Measurements from ENCODE around the gene DPP8. TPM values are rescaled to one million over a fixed set of nuclear protein-coding genes. Genes with fewer than 3 reads are reported as not detected.

Gene DPP8
- total RNA-seq, 3 donors from 2014 or later (not counting 1 experiment from before 2014, with no cell fraction given): 51.7 to 64.8 (median 62.4) TPM

GRCh38 chr15:65451989-65452388, 65.5 kb downstream of the DPP8 start:
- intact Hi-C loops (cut with micrococcal nuclease): no loop called here
- no peak overlapping the region for H3K27ac Mint-ChIP-seq
- no peaks in the 10 kb centered on the region for H3K27me3 Mint-ChIP-seq (ENCODE audit: low read depth in 2 of 2)
- peaks cover 0 to 3% of the 10 kb centered on the region in 2 donors for H3K4me1 Mint-ChIP-seq
- H3K4me3 Mint-ChIP-seq: no peak overlapping the region
- TF ChIP-seq, protein P1, sequence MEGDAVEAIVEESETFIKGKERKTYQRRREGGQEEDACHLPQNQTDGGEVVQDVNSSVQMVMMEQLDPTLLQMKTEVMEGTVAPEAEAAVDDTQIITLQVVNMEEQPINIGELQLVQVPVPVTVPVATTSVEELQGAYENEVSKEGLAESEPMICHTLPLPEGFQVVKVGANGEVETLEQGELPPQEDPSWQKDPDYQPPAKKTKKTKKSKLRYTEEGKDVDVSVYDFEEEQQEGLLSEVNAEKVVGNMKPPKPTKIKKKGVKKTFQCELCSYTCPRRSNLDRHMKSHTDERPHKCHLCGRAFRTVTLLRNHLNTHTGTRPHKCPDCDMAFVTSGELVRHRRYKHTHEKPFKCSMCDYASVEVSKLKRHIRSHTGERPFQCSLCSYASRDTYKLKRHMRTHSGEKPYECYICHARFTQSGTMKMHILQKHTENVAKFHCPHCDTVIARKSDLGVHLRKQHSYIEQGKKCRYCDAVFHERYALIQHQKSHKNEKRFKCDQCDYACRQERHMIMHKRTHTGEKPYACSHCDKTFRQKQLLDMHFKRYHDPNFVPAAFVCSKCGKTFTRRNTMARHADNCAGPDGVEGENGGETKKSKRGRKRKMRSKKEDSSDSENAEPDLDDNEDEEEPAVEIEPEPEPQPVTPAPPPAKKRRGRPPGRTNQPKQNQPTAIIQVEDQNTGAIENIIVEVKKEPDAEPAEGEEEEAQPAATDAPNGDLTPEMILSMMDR (IDR thresholded peaks at IDR 0.05): no peak
- 95% methylated on average over 5 of the region's 6 CpGs for WGBS (ENCODE audit: insufficient coverage)
- Histone ChIP-seq H3K27me3 (ENCODE audit: control insufficient read depth, insufficient read depth, low read length) (no peaks in the 10 kb centered on the region), H3K9me3 (ENCODE audit: control insufficient read depth, insufficient read depth, low read length) (no peaks in the 10 kb centered on the region), H3K27ac (ENCODE audit: low read length) (no peak overlapping the region), H3K4me3 (ENCODE audit: low read length) (no peak overlapping the region), H3K4me1 (ENCODE audit: control insufficient read depth, insufficient read depth, low read length) (no peaks in the 10 kb centered on the region), H3K36me3 (ENCODE audit: control insufficient read depth, insufficient read depth, low read length) (peaks cover 73% of the 10 kb centered on the region)
- H3K9me3 Mint-ChIP-seq: no peaks in the 10 kb centered on the region
- DNase-seq (no peak), ATAC-seq (no peak)
- H3K36me3 Mint-ChIP-seq: peaks cover 3% of the 10 kb centered on the region

GRCh38 chr15:65450556-65450955, 66.9 kb downstream of the DPP8 start:
- intact Hi-C loops (cut with micrococcal nuclease): no loop called here
- Mint-ChIP-seq H3K27me3 (ENCODE audit: low read depth in 2 of 2) (no peaks in the 10 kb centered on the region), H3K4me1 (peaks cover 0 to 5% of the 10 kb centered on the region in 2 donors), H3K9me3 (no peaks in the 10 kb centered on the region), H3K4me3 (no peak overlapping the region), H3K27ac (peak overlapping the region in 1 of 2 donors; percentile 33), H3K36me3 (peaks cover 8% of the 10 kb centered on the region)
- no peak overlapping the region for H3K4me3 ChIP-seq (ENCODE audit: low read length)
- H3K27me3 ChIP-seq (ENCODE audit: control insufficient read depth, insufficient read depth, low read length): no peaks in the 10 kb centered on the region
- H3K9me3 ChIP-seq (ENCODE audit: control insufficient read depth, insufficient read depth, low read length): no peaks in the 10 kb centered on the region
- ATAC-seq (no peak), DNase-seq (no peak)
- H3K4me1 ChIP-seq (ENCODE audit: control insufficient read depth, insufficient read depth, low read length): no peaks in the 10 kb centered on the region
- H3K27ac ChIP-seq (ENCODE audit: low read length): no peak overlapping the region
- TF ChIP-seq, protein P1 (IDR thresholded peaks at IDR 0.05): no peak
- peaks cover 74% of the 10 kb centered on the region for H3K36me3 ChIP-seq (ENCODE audit: control insufficient read depth, insufficient read depth, low read length)

DNA sequence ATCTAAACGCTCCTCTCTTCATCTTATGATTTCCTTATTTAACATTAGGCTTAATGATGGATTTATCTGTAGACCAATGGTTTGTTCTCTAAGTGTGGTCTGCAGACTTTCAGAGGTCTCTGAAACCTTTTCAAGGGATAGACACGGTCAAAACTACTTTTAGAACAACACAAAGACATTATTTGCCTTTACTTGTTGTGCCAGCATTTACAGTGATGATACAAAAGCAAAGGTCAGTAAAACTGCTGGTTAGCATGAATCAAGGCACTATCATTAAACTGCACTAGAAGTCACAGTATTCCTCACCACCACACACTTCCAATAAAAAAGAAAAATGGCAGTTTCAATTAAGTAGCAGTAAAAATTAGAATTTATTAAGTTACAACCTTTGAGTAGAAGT, 70.3 kb downstream of the DPP8 start:
- Histone ChIP-seq H3K27ac (ENCODE audit: low read length) (no peak overlapping the region), H3K4me3 (ENCODE audit: low read length) (no peak overlapping the region), H3K36me3 (ENCODE audit: control insufficient read depth, insufficient read depth, low read length) (peaks cover 67% of the 10 kb centered on the region), H3K27me3 (ENCODE audit: control insufficient read depth, insufficient read depth, low read length) (no peaks in the 10 kb centered on the region), H3K9me3 (ENCODE audit: control insufficient read depth, insufficient read depth, low read length) (no peaks in the 10 kb centered on the region), H3K4me1 (ENCODE audit: control insufficient read depth, insufficient read depth, low read length) (no peaks in the 10 kb centered on the region)
- DNase-seq (no peak), ATAC-seq (no peak)
- H3K27me3 Mint-ChIP-seq (ENCODE audit: low read depth in 2 of 2): no peaks in the 10 kb centered on the region
- H3K27ac Mint-ChIP-seq: no peak overlapping the region
- H3K36me3 Mint-ChIP-seq: peaks cover 14% of the 10 kb centered on the region
- peaks cover 0 to 5% of the 10 kb centered on the region in 2 donors for H3K4me1 Mint-ChIP-seq
- no peaks in the 10 kb centered on the region for H3K9me3 Mint-ChIP-seq
- H3K4me3 Mint-ChIP-seq: no peak overlapping the region
- intact Hi-C loops (cut with micrococcal nuclease): no loop called here
- TF ChIP-seq, protein P1 (IDR thresholded peaks at IDR 0.05): no peak
- WGBS (ENCODE audit: insufficient coverage): 88% methylated on average over 1 of the region's 2 CpGs

DNA sequence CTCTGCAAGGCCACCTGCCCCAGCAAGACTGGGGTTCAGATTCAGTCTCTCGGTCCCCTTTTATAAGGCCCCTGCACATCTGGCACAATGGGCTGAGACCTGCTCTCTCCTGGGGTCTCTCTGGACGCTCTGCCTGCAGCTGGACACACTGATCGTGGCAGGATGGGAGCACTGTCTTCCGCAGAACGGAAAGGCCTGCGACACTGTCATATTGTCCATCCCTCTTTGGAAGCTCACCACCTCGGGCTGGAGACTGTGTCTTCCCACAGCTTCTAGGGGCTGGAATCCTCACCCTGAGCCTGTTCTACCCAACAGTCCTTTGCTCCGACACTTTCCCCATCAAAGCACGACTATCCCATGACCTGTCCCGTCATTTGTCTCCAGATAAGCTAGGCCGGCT, 83.3 kb downstream of the DPP8 start:
- ATAC-seq (no peak), DNase-seq (no peak)
- no peaks in the 10 kb centered on the region for H3K36me3 ChIP-seq (ENCODE audit: control insufficient read depth, insufficient read depth, low read length)
- no peak overlapping the region for H3K27ac Mint-ChIP-seq
- H3K4me1 ChIP-seq (ENCODE audit: control insufficient read depth, insufficient read depth, low read length): no peaks in the 10 kb centered on the region
- H3K4me3 ChIP-seq (ENCODE audit: low read length): no peak overlapping the region
- 86% methylated on average over 11 of the region's 11 CpGs for WGBS (ENCODE audit: insufficient coverage)
- H3K9me3 ChIP-seq (ENCODE audit: control insufficient read depth, insufficient read depth, low read length): no peaks in the 10 kb centered on the region
- H3K9me3 Mint-ChIP-seq: no peaks in the 10 kb centered on the region
- intact Hi-C loops (cut with micrococcal nuclease): no loop called here
- H3K4me1 Mint-ChIP-seq: no peaks in the 10 kb centered on the region
- TF ChIP-seq, protein P1 (IDR thresholded peaks at IDR 0.05): no peak
- peaks cover 0 to 2% of the 10 kb centered on the region in 2 donors for H3K27me3 Mint-ChIP-seq (ENCODE audit: low read depth in 2 of 2)
- H3K27me3 ChIP-seq (ENCODE audit: control insufficient read depth, insufficient read depth, low read length): no peaks in the 10 kb centered on the region
- H3K4me3 Mint-ChIP-seq: no peak overlapping the region
- no peaks in the 10 kb centered on the region for H3K36me3 Mint-ChIP-seq
- H3K27ac ChIP-seq (ENCODE audit: low read length): no peak overlapping the region
